ENCODE data around the gene SND1. TPM values are rescaled to one million over a fixed set of nuclear protein-coding genes. Genes with fewer than 3 reads are reported as not detected.

The SND1 gene
- total RNA-seq, 4 donors from 2014 or later, result 70.8 to 141 (median 85.7) TPM

- Histone ChIP-seq H3K36me3 (peaks cover 0 to 10% (median 0%) of the 10 kb centered on the region in 3 donors), H3K27ac (no peak overlapping the region), H3K27me3 (no peaks in the 10 kb centered on the region), H3K9me3 (peaks cover 0 to 8% (median 0%) of the 10 kb centered on the region in 4 donors), H3K4me3 (no peak overlapping the region), H3K4me1 (peaks cover 0 to 10% (median 2%) of the 10 kb centered on the region in 4 donors)
- 97 to 98% methylated on average over 9 of the region's 9 CpGs for WGBS, 2 donors
- DNase-seq (ENCODE audit: low spot score in 2 of 2), result no peak
- no peak for TF ChIP-seq CTCF (IDR thresholded peaks at IDR 0.05)
- no peak for TF ChIP-seq EP300 (IDR thresholded peaks at IDR 0.05)
- no peak for TF ChIP-seq POLR2A (IDR thresholded peaks at IDR 0.05)
Measured at GRCh38 chr7:127979113-127979727, 327.2 kb downstream of the SND1 start.

DNA sequence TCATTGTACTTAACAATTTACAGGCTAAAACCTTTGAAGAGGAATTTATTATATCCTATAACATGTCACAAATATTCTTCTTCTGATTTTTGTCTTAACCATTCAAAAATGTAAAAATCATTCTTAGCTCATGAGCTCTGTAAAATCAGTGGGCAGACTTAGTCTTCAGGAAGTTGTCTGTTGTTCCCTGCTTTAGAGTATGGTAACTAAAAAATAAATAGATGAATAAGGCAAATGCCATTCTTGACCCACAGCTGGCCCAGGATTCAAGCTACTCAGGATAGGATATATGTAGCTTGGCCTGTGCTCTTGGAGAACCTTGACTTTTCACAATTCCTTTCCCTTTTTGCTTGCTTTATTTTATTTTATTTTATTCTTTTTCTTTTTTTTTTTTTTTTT lies 327.7 kb downstream of the SND1 start:
- DNase-seq (ENCODE audit: low spot score in 2 of 2), result no peak
- Histone ChIP-seq H3K4me1 (peaks cover 0 to 10% (median 2%) of the 10 kb centered on the region in 4 donors), H3K27me3 (no peaks in the 10 kb centered on the region), H3K27ac (no peak overlapping the region), H3K4me3 (no peak overlapping the region), H3K36me3 (peaks cover 0 to 10% (median 0%) of the 10 kb centered on the region in 3 donors), H3K9me3 (peaks cover 0 to 8% (median 0%) of the 10 kb centered on the region in 4 donors)
- TF ChIP-seq EP300 (IDR thresholded peaks at IDR 0.05) (no peak), CTCF (IDR thresholded peaks at IDR 0.05) (no peak), POLR2A (IDR thresholded peaks at IDR 0.05) (no peak)

- TF ChIP-seq EP300 (IDR thresholded peaks at IDR 0.05) (no peak), CTCF (IDR thresholded peaks at IDR 0.05) (no peak), POLR2A (IDR thresholded peaks at IDR 0.05) (no peak)
- H3K4me3 ChIP-seq, result no peak overlapping the region
- DNase-seq (ENCODE audit: low spot score in 2 of 2), result no peak
- no peak overlapping the region for H3K27ac ChIP-seq
- H3K36me3 ChIP-seq, result peaks cover 0 to 10% (median 0%) of the 10 kb centered on the region in 3 donors
- peaks cover 0 to 8% (median 0%) of the 10 kb centered on the region in 4 donors for H3K9me3 ChIP-seq
- WGBS, 2 donors, result 66 to 75% methylated on average over 1 of the region's 1 CpG
- H3K27me3 ChIP-seq, result no peaks in the 10 kb centered on the region
- H3K4me1 ChIP-seq, result peaks cover 0 to 8% (median 2%) of the 10 kb centered on the region in 4 donors
Measured at GRCh38 chr7:127980901-127981300, 328.9 kb downstream of the SND1 start.

- peaks cover 0 to 11% (median 7%) of the 10 kb centered on the region in 4 donors for H3K4me1 ChIP-seq
- TF ChIP-seq POLR2A (IDR thresholded peaks at IDR 0.05) (no peak), EP300 (IDR thresholded peaks at IDR 0.05) (no peak), CTCF (IDR thresholded peaks at IDR 0.05) (no peak)
- H3K9me3 ChIP-seq, result peaks cover 0 to 8% (median 0%) of the 10 kb centered on the region in 4 donors
- no peak overlapping the region for H3K27ac ChIP-seq
- 93 to 95% methylated on average over 4 of the region's 4 CpGs for WGBS, 2 donors
- H3K36me3 ChIP-seq, result peaks cover 0 to 3% (median 0%) of the 10 kb centered on the region in 3 donors
- H3K27me3 ChIP-seq, result no peaks in the 10 kb centered on the region
- DNase-seq (ENCODE audit: low spot score in 2 of 2), result no peak
- H3K4me3 ChIP-seq, result no peak overlapping the region
Measured at GRCh38 chr7:127981965-127982364, 330.0 kb downstream of the SND1 start.

DNA sequence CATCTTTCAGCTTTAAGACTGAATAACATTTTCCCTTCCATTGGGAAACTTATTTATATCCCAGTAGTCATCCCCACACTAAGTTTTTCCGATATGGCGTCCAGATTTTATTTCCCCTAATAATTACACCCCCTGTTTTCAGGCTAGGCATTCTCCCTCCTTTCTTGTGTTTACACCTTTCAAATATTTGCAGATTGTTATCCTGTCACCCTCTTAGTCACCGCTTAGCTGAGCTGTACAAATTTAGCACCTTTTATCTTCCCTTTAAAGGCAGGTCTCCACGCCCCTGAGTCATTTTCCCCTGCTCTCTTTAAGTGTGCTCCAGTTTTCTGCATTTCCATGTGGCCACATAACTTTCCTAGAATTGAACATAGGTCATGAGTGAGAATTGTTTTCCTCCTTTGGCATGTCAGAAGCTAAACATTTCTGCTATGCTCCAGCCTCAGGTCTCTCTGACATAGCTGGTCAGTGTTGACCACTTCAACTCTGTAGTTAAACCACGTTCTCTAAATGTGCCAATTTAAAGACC lies 331.9 kb downstream of the SND1 start:
- peaks cover 0 to 26% (median 22%) of the 10 kb centered on the region in 4 donors for H3K4me1 ChIP-seq
- 77 to 87% methylated on average over 5 of the region's 5 CpGs for WGBS, 2 donors
- H3K27me3 ChIP-seq, result no peaks in the 10 kb centered on the region
- H3K9me3 ChIP-seq, result peaks cover 0 to 5% (median 0%) of the 10 kb centered on the region in 4 donors
- DNase-seq (ENCODE audit: low spot score in 2 of 2), result no peak
- no peaks in the 10 kb centered on the region for H3K36me3 ChIP-seq
- H3K4me3 ChIP-seq, result no peak overlapping the region
- TF ChIP-seq POLR2A (IDR thresholded peaks at IDR 0.05), result no peak
- no peak for TF ChIP-seq CTCF (IDR thresholded peaks at IDR 0.05)
- no peak for TF ChIP-seq EP300 (IDR thresholded peaks at IDR 0.05)
- no peak overlapping the region for H3K27ac ChIP-seq
